Transverse colon (tissue), 3 donors: ENCODE results near the gene DPP10.

Experiments used
- EP300 ChIP-seq: sonication (generic); formaldehyde crosslinking; IDR thresholded peaks from one replicate; pipeline ENCODE4 v1.6.1; 2017; ENCODE audit warnings: antibody characterized with exemption, low read depth
- POLR2A ChIP-seq: fragments of 450-650 bp; IDR thresholded peaks from one replicate; pipeline ENCODE4 v1.6.1; 2016; ENCODE audit warnings: antibody characterized with exemption, mild to moderate bottlenecking, moderate library complexity
- TF ChIP-seq, protein P1 (sequence below), 5 experiments: fragments of 200-600 bp in 3 of 5; fragments of 450-650 bp in 2 of 5; sonication (generic) in 3 of 5; IDR thresholded peaks; 1 replicate in 2 of 5; 2 replicates in 3 of 5; pipeline ENCODE4 v1.5.1; 2016 to 2017; ENCODE audit warnings: antibody characterized with exemption in 5 of 5, inconsistent platforms in 3 of 5, mild to moderate bottlenecking in 2 of 5, moderate library complexity in 1 of 5

GRCh38 chr2:114714313-114714712 is 271.9 kb downstream of the DPP10 start:
- TF ChIP-seq, protein P1, sequence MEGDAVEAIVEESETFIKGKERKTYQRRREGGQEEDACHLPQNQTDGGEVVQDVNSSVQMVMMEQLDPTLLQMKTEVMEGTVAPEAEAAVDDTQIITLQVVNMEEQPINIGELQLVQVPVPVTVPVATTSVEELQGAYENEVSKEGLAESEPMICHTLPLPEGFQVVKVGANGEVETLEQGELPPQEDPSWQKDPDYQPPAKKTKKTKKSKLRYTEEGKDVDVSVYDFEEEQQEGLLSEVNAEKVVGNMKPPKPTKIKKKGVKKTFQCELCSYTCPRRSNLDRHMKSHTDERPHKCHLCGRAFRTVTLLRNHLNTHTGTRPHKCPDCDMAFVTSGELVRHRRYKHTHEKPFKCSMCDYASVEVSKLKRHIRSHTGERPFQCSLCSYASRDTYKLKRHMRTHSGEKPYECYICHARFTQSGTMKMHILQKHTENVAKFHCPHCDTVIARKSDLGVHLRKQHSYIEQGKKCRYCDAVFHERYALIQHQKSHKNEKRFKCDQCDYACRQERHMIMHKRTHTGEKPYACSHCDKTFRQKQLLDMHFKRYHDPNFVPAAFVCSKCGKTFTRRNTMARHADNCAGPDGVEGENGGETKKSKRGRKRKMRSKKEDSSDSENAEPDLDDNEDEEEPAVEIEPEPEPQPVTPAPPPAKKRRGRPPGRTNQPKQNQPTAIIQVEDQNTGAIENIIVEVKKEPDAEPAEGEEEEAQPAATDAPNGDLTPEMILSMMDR (IDR thresholded peaks at IDR 0.05): no peak
- TF ChIP-seq POLR2A (no peak), EP300 (no peak)
